ENCODE data around the gene IRF3.

The IRF3 gene

DNA sequence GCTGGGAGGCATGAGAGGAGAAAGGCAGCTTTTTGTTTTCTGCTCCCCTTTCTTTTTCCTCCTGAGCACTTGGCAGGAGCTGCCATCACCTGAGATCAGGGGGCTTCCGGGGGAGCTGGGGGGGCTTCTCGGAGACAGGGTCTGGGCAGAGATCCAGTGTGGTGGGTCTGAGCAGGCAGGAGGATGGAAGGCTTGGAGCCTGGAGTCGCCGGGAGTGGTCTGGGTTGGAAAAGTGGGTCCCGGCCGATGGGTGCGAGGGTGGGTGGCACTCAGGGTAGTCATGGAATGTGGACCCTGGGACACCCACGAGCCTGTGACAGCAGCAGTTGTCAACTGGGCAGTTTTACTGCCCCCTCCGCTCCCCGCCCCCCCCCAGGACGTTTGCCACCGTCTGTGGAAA, 21.5 kb upstream of the IRF3 start:
- no peak for DNase-seq (ENCODE audit: low spot score)

GRCh38 chr19:49686503-49687088, 20.9 kb upstream of the IRF3 start:
- DNase-seq (ENCODE audit: low spot score) = no peak

GRCh38 chr19:49685845-49686332, 20.2 kb upstream of the IRF3 start:
- no peak for DNase-seq (ENCODE audit: low spot score)

GRCh38 chr19:49684983-49685553, 19.4 kb upstream of the IRF3 start:
- DNase-seq (ENCODE audit: low spot score) = no peak

GRCh38 chr19:49684251-49684982, 18.8 kb upstream of the IRF3 start:
- no peak for DNase-seq (ENCODE audit: low spot score)

- DNase-seq (ENCODE audit: low spot score) = no peak
Observed at GRCh38 chr19:49683814-49684250, 18.2 kb upstream of the IRF3 start.

GRCh38 chr19:49682274-49682673, 16.6 kb upstream of the IRF3 start:
- DNase-seq (ENCODE audit: low spot score) = no peak

DNA sequence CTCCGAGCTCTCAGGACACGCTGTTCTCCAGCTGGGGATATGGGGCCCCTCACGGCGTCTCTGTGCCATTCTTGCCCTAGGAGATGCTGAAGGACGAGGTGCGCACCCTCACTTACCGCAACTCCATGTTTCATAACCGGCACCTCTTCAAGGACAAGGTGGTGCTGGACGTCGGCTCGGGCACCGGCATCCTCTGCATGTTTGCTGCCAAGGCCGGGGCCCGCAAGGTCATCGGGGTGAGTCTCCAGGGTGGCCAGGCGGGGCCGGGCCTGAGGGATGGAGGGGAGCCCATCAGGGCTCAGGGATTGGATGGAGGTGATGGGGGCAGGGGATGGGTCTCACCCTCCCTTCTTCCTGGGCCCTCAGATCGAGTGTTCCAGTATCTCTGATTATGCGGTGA, 16.2 kb upstream of the IRF3 start:
- DNase-seq (ENCODE audit: low spot score) = no peak

DNA sequence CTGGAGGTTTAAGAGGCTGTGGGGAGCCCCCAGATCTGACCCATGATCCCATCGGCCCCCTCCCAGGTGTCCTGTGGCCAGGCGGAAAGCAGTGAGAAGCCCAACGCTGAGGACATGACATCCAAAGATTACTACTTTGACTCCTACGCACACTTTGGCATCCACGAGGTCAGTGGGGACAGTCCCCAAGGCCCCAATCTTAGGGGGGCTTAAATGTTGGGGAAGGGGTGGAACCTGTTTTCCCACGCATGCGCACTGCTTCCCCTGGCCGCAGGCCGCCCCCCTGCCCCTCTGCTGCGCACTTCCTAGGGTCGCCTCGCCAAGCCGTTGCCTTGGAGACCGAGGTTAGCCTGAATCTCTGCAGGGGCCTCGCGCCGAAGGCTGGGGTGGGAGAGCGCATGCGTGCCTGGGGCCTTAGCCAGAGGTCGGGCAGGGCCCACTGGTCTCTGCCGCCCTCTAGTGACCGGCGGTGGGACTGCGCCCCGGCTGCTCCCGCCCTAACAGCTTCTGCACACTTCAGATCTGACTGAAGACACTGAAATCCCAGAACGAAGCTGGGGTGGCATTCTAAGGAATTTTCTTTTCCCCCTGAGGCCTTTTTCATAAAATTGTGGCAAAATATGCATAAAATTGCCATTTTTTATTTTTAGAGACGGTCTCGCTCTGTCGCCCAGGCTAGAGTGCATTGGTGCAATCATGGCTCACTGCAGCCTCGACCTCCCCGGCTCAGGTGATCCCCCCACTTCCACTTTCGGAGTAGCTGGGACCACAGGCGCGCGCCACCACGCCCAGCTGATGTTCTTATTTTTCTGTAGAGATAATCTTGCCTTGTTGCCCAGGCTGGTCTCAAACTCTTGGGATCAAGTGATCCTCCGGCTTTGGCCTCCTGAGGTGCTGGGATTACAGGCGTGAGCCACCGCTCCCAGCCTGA, 15.0 kb upstream of the IRF3 start:
- DNase-seq (ENCODE audit: low spot score) = peak; percentile 87

DNA sequence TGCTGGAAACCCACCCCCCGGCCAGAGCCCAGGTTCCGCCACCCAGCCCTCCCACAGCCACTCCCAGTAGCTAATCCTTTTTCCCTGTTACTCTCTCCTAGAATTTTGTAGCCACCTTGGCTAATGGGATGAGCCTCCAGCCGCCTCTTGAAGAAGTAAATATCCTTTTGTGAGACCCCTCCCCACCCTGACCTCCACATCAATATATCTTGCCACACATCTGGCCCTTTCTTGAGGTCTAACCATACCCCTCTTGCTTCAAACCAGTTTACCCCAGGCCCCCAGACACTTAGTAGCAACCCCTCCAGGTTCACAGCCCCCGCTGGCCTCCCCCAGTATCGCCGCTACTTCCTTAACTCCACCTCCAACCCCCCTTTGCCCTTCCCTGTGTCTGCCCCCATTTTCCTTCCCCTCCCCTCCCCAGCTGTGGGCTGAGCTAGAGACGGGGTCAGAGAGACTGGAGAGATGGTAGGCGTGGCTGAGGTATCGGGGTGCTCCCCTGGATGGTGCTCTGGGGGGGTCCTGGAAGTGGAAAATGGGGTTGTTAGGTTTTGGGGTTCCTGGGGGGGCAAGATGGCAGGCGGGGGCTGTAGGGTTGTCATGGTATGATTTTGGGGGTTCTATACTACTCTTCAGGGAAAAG, 14.2 kb upstream of the IRF3 start:
- no peak for DNase-seq (ENCODE audit: low spot score)

DNA sequence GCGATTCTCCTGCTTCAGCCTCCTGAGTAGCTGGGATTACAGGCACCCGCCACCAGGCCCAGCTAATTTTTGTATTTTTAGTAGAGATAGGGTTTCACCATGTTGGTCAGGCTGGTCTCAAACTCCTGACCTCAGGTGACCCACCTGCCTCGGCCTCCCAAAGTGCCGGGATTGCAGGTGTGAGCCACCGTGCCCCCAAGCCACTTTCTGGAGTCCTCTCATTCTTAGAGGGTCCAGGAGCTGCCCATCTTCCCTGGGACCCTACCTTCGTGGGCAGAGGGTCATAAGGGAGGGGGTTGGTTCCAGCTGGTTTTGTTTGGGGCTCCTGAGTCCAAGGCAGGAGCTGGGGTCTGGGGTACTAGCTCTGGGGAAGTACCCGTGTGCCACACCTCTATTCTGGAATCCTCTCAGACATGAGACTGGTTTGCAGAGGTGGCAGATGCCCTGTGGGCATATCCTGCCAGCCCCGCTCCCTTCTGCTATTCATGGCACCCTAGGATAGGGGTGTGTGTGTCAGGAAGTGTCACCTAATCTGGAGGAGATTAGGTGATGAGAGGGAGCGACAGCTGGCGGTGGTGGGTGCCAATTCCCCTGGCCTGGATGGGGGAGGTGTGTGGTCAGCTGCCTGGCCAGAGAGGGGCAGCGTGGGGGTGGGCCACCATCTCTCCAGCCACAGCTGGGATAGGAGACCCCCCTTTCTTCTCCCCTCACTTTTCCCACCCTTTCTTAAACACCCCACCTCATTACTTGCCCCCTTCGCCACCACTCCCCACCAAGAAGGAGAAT, 13.5 kb upstream of the IRF3 start:
- DNase-seq (ENCODE audit: low spot score) = no peak

GRCh38 chr19:49677901-49678674, 12.4 kb upstream of the IRF3 start:
- peak; percentile 71 for DNase-seq (ENCODE audit: low spot score)

DNA sequence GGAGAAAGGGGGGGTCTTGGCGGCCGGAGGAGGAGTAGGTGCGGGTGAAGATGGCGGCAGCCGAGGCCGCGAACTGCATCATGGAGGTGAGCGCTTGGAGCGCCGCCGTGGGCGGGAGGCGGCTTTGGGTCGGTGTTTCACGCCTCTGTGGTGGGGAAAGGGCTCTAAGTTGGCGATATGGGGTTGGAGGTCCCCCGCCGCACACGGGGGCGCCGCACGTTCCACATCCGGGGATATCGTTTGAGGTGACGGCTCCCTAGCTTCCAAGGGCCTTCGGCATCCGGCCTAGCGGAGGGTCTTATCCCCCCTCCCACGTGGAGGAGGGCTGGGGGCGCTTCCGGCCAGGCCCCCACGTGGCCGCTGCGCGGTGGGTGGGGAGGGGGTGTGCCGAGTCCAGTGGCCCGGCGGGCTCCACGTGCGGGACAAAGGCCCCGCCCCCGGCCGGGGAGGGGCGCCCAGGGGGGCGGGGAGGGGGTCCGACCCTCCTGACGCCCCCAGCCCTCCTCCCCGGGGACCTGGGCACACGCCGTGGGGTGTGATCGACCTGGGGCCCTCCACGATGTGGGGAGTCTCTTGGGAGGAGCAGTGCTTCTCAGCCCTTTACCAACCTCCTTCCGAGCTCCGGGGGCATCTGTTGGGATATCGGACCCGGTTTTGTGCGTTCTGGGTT, 11.7 kb upstream of the IRF3 start, which contains the start of gene PRMT1:
Gene PRMT1, plus strand, starts transcription at position 41 of the 670 bp plus-strand sequence. Its CDS starts 10 bp downstream, at position 51.
- DNase-seq (ENCODE audit: low spot score) = no peak

GRCh38 chr19:49676784-49677230, 11.2 kb upstream of the IRF3 start:
- peak; percentile 100 for DNase-seq (ENCODE audit: low spot score)

- peak; percentile 91 for DNase-seq (ENCODE audit: low spot score)
Observed at GRCh38 chr19:49676136-49676783, 10.6 kb upstream of the IRF3 start.

DNA sequence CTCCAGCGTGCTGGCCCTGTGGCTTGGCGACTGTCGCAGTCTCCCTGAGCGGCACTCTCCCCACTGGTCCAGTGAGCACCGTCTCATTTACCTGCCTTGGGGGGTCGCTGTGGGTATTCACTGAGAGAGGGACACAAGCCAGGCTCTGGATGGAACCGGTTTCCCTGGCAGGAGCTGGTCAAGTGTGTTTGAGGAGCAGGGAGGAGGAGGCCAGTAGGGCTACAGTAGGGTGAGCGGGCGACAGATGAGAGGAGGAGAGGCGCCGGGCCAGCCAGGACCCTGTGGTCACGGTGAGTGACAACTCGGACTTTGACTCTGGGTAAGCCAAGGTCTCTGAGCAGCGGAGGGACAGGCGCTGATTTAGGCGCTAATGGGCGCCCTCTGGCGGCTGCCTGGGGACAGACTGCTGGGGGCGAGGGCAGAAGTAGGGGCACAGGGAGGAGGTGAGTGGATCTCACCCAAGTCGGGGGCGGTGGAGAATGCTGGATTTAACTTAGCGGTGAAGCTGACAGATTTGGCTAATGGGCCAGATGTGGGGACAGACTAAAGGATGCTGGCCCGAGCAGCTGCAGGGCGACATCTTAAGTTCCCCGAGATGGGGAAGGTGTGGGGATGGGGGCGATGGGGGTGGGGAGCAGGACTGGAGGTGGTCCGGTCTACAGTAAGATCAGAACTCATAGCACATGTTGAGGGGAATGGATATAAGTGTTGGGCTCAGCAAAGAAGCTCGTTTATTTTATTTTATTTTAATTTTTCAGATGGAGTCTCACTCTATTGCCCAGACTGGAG, 6.7 kb upstream of the IRF3 start:
- peak; percentile 84 for DNase-seq (ENCODE audit: low spot score)

GRCh38 chr19:49669516-49669915, 3.9 kb upstream of the IRF3 start:
- DNase-seq (ENCODE audit: low spot score) = peak; percentile 37

- peak; percentile 82 for DNase-seq (ENCODE audit: low spot score)
Observed at GRCh38 chr19:49667473-49667872, 1.8 kb upstream of the IRF3 start.
